NCI-H128 (cell line): ENCODE results near the gene ZNF100.
"Not testable (repeated sequence)": the region's sequence is repeated elsewhere in the genome, so short reads cannot be mapped to it uniquely, and the experiment has no call there.

Experiments used
- DNase-seq: peaks from one replicate; lab custom pipeline; 2025; ENCODE audit not compliant: unreplicated experiment; lab: John Stamatoyannopoulos, UW

ZNF100 gene

GRCh38 chr19:21705393-21705792 lies 62.0 kb downstream of the ZNF100 start:
- DNase-seq, result no peak

DNA sequence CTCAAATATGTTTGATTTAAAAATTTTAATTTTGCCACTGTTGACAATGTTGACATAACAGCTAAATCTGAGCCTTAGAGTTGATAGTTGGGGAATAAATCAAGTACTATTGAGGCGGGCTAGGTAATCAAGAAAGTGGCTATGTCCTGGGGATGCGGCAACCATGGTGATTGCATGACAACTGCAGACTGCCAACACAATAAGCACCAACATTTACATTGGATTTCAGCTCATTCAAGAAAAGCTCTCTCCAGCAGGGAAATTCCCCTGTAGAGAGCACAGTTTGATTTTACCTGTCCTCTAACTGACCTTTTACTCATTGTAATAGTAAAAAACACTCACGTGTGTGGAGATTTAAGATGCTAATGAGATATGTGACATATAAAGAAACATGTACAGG lies 63.1 kb downstream of the ZNF100 start:
- DNase-seq, result no peak

- no peak for DNase-seq
These were observed 68.2 kb downstream of the ZNF100 start for GRCh38 chr19:21699197-21699596.

GRCh38 chr19:21698215-21698614 lies 69.2 kb downstream of the ZNF100 start:
- DNase-seq, result no peak

GRCh38 chr19:21697698-21698097 lies 69.7 kb downstream of the ZNF100 start:
- no peak for DNase-seq

- DNase-seq, result no peak
These were observed 73.0 kb downstream of the ZNF100 start for GRCh38 chr19:21694171-21694906.

GRCh38 chr19:21693399-21693798 lies 74.0 kb downstream of the ZNF100 start:
- DNase-seq, result no peak

- DNase-seq, result no peak
These were observed 75.7 kb downstream of the ZNF100 start for GRCh38 chr19:21691661-21692060.

DNA sequence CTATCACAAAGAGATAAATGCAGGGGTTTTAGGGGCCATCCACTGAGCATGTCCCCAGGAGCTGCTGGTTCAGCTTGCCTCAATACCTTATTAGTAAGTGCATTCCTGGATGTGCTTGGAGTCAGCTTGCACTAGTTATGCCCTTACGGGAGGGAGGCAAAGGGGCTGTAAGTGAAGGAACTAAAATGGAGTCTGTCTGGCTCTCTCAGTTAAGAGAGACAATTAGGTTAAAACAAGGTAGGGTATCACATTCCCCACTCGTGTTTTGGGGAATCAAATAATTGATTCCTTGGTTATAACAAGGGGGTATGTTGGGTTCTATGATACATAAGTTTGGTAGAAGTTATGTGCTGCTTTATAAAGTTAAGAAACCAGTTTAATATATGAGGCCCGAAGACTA lies 78.9 kb downstream of the ZNF100 start:
- no peak for DNase-seq

DNA sequence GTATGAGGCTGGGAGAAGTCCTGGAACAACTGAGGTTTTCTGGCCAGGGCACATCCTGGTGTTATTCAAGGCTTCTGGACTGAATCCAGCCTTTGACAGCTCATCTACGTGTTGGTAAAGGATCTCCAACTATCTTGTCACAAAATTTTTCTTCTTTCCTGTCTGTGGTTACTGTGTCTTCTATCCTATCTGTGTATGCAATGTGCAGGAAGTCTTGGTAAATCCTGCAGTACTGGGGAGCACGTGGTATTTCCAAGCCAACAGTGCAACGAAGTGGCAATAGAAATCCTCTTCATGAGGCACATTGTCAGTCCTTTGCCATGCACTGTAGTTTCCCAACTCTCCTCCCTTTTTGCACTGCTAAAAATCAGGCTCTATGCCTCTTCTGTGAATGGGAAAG lies 86.7 kb downstream of the ZNF100 start:
- DNase-seq, result no peak

DNA sequence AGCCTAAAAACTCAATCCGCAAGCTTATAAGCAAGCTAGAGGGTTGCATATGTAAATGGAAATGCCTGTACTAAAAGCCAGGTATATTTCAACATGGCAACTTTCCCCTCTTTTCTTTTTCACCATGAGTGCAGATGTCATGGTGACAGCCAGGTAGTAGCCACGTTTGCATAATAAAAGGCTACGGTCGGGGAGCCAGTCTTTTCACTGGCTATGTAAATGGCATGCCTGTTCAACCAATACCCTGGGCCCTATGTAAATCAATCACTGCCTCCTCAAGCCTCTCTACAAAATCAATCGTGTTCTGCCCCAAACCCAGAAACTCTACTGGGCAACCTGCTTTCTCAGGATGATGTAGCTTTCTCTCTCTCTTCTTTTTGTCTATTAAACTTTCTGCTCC lies 87.4 kb downstream of the ZNF100 start:
- DNase-seq, result no peak

GRCh38 chr19:21677696-21678418 lies 89.5 kb downstream of the ZNF100 start:
- no peak for DNase-seq

GRCh38 chr19:21674454-21674853 lies 92.9 kb downstream of the ZNF100 start:
- no peak for DNase-seq

- not testable (repeated sequence) for DNase-seq
These were observed 93.9 kb downstream of the ZNF100 start for GRCh38 chr19:21673479-21673878.
